Hepatocyte (in vitro differentiated cells): ENCODE data around the gene NCAPD3. TPM values are rescaled to one million over a fixed set of nuclear protein-coding genes. Genes with fewer than 3 reads are reported as not detected.

ENCODE experiments used
- DNase-seq: peaks from one replicate; pipeline ENCODE4 v3.0.0-alpha.2; 2016; ENCODE audit warnings: low spot score
- H2AFZ ChIP-seq: fragments of 200-600 bp; sonication (generic); 2 replicates; pipeline ENCODE4 v1.6.0; 2016; ENCODE audit warnings: antibody characterized with exemption, mild to moderate bottlenecking
- H3K27ac ChIP-seq: fragments of 200-600 bp; sonication (generic); 2 replicates; pipeline ENCODE4 v1.5.1; 2016; ENCODE audit warnings: mild to moderate bottlenecking
- H3K27me3 ChIP-seq: fragments of 200-600 bp; sonication (generic); 2 replicates; pipeline ENCODE4 v1.6.1; 2016
- H3K36me3 ChIP-seq: fragments of 200-600 bp; sonication (generic); replicated peaks from 2 replicates; pipeline ENCODE4 v1.5.1; 2016; ENCODE audit warnings: low read depth; ENCODE audit not compliant: insufficient read depth
- H3K4me1 ChIP-seq: fragments of 200-600 bp; sonication (generic); 2 replicates; pipeline ENCODE4 v1.5.1; 2016; ENCODE audit warnings: mild to moderate bottlenecking, moderate library complexity; ENCODE audit not compliant: insufficient read depth
- H3K4me2 ChIP-seq: fragments of 200-600 bp; sonication (generic); 2 replicates; pipeline ENCODE4 v1.6.0; 2016
- H3K4me3 ChIP-seq: fragments of 200-600 bp; sonication (generic); 2 replicates; pipeline ENCODE4 v1.5.1; 2016; ENCODE audit warnings: mild to moderate bottlenecking
- H3K79me2 ChIP-seq: fragments of 200-600 bp; sonication (generic); 2 replicates; pipeline ENCODE4 v1.6.0; 2017; ENCODE audit warnings: mild to moderate bottlenecking
- H3K9me2 ChIP-seq: fragments of 200-600 bp; sonication (generic); replicated peaks from 2 replicates; pipeline ENCODE4 v1.6.0; 2017; ENCODE audit warnings: mild to moderate bottlenecking; ENCODE audit not compliant: insufficient read depth
- H3K9me3 ChIP-seq: fragments of 200-600 bp; sonication (generic); 2 replicates; pipeline ENCODE4 v1.5.1; 2016; ENCODE audit warnings: low read depth, mild to moderate bottlenecking
- H4K20me1 ChIP-seq: fragments of 200-600 bp; sonication (generic); 2 replicates; pipeline ENCODE4 v1.6.0; 2016; ENCODE audit warnings: mild to moderate bottlenecking; ENCODE audit not compliant: insufficient read depth, poor library complexity, severe bottlenecking
- EZH2 ChIP-seq: fragments of 200-600 bp; sonication (generic); IDR thresholded peaks from 2 replicates; pipeline ENCODE4 v1.6.1; 2016; ENCODE audit warnings: antibody characterized with exemption, mild to moderate bottlenecking, borderline replicate concordance
- EZH2phosphoT487 ChIP-seq: fragments of 200-600 bp; sonication (generic); IDR thresholded peaks from one replicate; pipeline ENCODE4 v1.6.1; 2018; ENCODE audit warnings: antibody characterized with exemption, mild to moderate bottlenecking, low read depth, moderate library complexity; ENCODE audit not compliant: unreplicated experiment, severe bottlenecking
- WGBS: methylation state at CpG from one replicate; pipeline ENCODE4 v1.1.6; 2016; ENCODE audit warnings: low lambda C conversion rate; ENCODE audit errors: missing lambda C conversion rate; 5-methylcytosine and 5-hydroxymethylcytosine counted together
- polyA plus RNA-seq: library from polyadenylated mRNA; unstranded; fragments of >200 nt; fragmentation: Nextera tagmentation; extraction: Ambion mirVana; gene quantifications from 2 replicates; pipeline ENCODE4 v1.2.1, GENCODE V29; 2016
- total RNA-seq: library from RNA; depleted of rRNA; stranded (reverse); fragments of >200 nt; gene quantifications from 2 replicates; pipeline ENCODE4 v1.2.3, GENCODE V29; 2014
- TF ChIP-seq, protein P1 (sequence below): fragments of 200-600 bp; sonication (generic); IDR thresholded peaks from 2 replicates; pipeline ENCODE4 v1.5.1; 2016; ENCODE audit warnings: antibody characterized with exemption, mild to moderate bottlenecking; ENCODE audit not compliant: poor library complexity

NCAPD3 gene
- total and polyA plus RNA-seq, 2 experiments from 2014 or later: 8.8 to 9.5 TPM

- WGBS: over 99% methylated on average over 9 of the region's 9 CpGs
Measured at GRCh38 chr11:134205729-134206128, 18.0 kb downstream of the NCAPD3 start.

DNA sequence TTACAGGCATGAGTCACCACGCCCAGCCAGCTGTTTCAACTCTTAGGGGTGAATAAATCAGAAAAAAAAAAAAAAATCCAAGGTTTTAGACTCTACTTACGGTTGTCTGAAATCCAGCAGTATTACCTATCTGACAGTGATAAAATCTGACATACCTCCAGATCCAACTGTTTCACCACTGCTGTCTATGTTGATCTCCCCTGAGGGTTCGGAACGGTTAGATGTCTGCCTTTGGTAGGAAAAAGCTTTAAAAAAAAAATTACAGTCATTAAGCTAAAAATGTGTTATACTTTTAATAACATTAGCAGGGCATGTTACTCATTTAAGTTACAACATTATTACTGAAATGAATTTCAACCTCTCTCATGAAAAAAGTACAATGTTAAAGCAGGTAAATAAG is 21.1 kb downstream of the NCAPD3 start:
- no peak overlapping the region for H2AFZ ChIP-seq
- no peaks in the 10 kb centered on the region for H3K36me3 ChIP-seq
- no peak overlapping the region for H3K27ac ChIP-seq
- H3K9me3 ChIP-seq: no peaks in the 10 kb centered on the region
- no peaks in the 10 kb centered on the region for H3K79me2 ChIP-seq
- WGBS: 92% methylated on average over 4 of the region's 4 CpGs
- no peak for DNase-seq
- H4K20me1 ChIP-seq: no peaks in the 10 kb centered on the region
- no peak overlapping the region for H3K4me3 ChIP-seq
- TF ChIP-seq, protein P1, sequence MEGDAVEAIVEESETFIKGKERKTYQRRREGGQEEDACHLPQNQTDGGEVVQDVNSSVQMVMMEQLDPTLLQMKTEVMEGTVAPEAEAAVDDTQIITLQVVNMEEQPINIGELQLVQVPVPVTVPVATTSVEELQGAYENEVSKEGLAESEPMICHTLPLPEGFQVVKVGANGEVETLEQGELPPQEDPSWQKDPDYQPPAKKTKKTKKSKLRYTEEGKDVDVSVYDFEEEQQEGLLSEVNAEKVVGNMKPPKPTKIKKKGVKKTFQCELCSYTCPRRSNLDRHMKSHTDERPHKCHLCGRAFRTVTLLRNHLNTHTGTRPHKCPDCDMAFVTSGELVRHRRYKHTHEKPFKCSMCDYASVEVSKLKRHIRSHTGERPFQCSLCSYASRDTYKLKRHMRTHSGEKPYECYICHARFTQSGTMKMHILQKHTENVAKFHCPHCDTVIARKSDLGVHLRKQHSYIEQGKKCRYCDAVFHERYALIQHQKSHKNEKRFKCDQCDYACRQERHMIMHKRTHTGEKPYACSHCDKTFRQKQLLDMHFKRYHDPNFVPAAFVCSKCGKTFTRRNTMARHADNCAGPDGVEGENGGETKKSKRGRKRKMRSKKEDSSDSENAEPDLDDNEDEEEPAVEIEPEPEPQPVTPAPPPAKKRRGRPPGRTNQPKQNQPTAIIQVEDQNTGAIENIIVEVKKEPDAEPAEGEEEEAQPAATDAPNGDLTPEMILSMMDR: no peak
- TF ChIP-seq EZH2: no peak
- no peak for TF ChIP-seq EZH2phosphoT487
- no peaks in the 10 kb centered on the region for H3K27me3 ChIP-seq
- H3K9me2 ChIP-seq: no peaks in the 10 kb centered on the region
- H3K4me2 ChIP-seq: no peak overlapping the region
- H3K4me1 ChIP-seq: no peaks in the 10 kb centered on the region

More at GRCh38 chr11:134205729-134206128, 18.0 kb downstream of the NCAPD3 start:
- no peaks in the 10 kb centered on the region for H4K20me1 ChIP-seq
- H3K27ac ChIP-seq: no peak overlapping the region
- H3K27me3 ChIP-seq: no peaks in the 10 kb centered on the region
- TF ChIP-seq EZH2phosphoT487: no peak
- TF ChIP-seq, protein P1: no peak
- TF ChIP-seq EZH2: no peak
- no peaks in the 10 kb centered on the region for H3K4me1 ChIP-seq
- no peak overlapping the region for H2AFZ ChIP-seq
- no peaks in the 10 kb centered on the region for H3K79me2 ChIP-seq
- H3K4me3 ChIP-seq: no peak overlapping the region
- H3K4me2 ChIP-seq: no peak overlapping the region
- no peaks in the 10 kb centered on the region for H3K9me3 ChIP-seq
- no peak for DNase-seq
- no peaks in the 10 kb centered on the region for H3K36me3 ChIP-seq
- H3K9me2 ChIP-seq: no peaks in the 10 kb centered on the region

- H3K36me3 ChIP-seq: no peaks in the 10 kb centered on the region
Measured at GRCh38 chr11:134200688-134201087, 23.1 kb downstream of the NCAPD3 start.

More at GRCh38 chr11:134200688-134201087, 23.1 kb downstream of the NCAPD3 start:
- no peaks in the 10 kb centered on the region for H3K9me2 ChIP-seq
- WGBS: 91% methylated on average over 6 of the region's 6 CpGs
- H3K27me3 ChIP-seq: no peaks in the 10 kb centered on the region
- no peaks in the 10 kb centered on the region for H3K9me3 ChIP-seq
- no peaks in the 10 kb centered on the region for H3K79me2 ChIP-seq
- H3K4me1 ChIP-seq: no peaks in the 10 kb centered on the region
- no peak overlapping the region for H3K27ac ChIP-seq
- H3K4me3 ChIP-seq: no peak overlapping the region
- no peak overlapping the region for H3K4me2 ChIP-seq
- DNase-seq: no peak
- TF ChIP-seq EZH2phosphoT487 (no peak), EZH2 (no peak)
- TF ChIP-seq, protein P1: no peak
- H4K20me1 ChIP-seq: no peaks in the 10 kb centered on the region
- H2AFZ ChIP-seq: no peak overlapping the region
